ENCODE data around the gene KRT5. TPM values are rescaled to one million over a fixed set of nuclear protein-coding genes. Genes with fewer than 3 reads are reported as not detected.

KRT5 gene
- polyA plus RNA-seq, 1 of the 3 experiments (the other 2 are of a cell fraction), result not detected

GRCh38 chr12:52494518-52494917 lies 25.7 kb downstream of the KRT5 start:
- CTCF ChIA-PET, result interaction anchor here (1.0 to 1.4 kb wide), 3 partner anchors 12 to 338 kb away, joined by 3 to 5 read pairs (median 4); no protein-coding TSS in a partner anchor

GRCh38 chr12:52494100-52494499 lies 26.1 kb downstream of the KRT5 start:
- TF ChIP-seq SIN3A (IDR thresholded peaks at IDR 0.05; ENCODE audit: borderline replicate concordance, low read depth, low read length), result no peak
- TF ChIP-seq POLR2AphosphoS5 (IDR thresholded peaks at IDR 0.05; ENCODE audit: low read depth, low read length), result no peak
- TF ChIP-seq NRF1 (IDR thresholded peaks at IDR 0.05; ENCODE audit: low read depth, low read length), result no peak
- no peak for TF ChIP-seq REST (IDR thresholded peaks at IDR 0.05; ENCODE audit: low read depth, low read length)
- TF ChIP-seq CHD2 (IDR thresholded peaks at IDR 0.05; ENCODE audit: low read length, partially characterized antibody), result no peak
- no peak for TF ChIP-seq MEF2A (IDR thresholded peaks at IDR 0.05; ENCODE audit: borderline replicate concordance, low read depth)
- no peak for TF ChIP-seq EP300 (IDR thresholded peaks at IDR 0.05; ENCODE audit: borderline replicate concordance in 1 of 2, low read depth in 1 of 2, low read length in 1 of 2)
- no peak for TF ChIP-seq TEAD4 (IDR thresholded peaks at IDR 0.05; ENCODE audit: borderline replicate concordance, insufficient read depth)
- TF ChIP-seq ELF1 (IDR thresholded peaks at IDR 0.05), result no peak
- TF ChIP-seq GATA2 (CRISPR knock-in tag; IDR thresholded peaks at IDR 0.05), result no peak
- 29% methylated on average over 1 of the region's 1 CpG for WGBS (ENCODE audit: low lambda C conversion rate)
- Histone ChIP-seq H2AFZ (ENCODE audit: low read depth) (no peak overlapping the region), H3K79me2 (ENCODE audit: insufficient read depth) (no peaks in the 10 kb centered on the region), H3K36me3 (replicated peaks in 1 of 2; ENCODE audit: control insufficient read depth in 1 of 2, insufficient read depth in 2 of 2, low read length in 1 of 2) (no peaks in the 10 kb centered on the region), H3K4me2 (no peak overlapping the region), H3K27ac (ENCODE audit: low read depth in 2 of 2, low read length in 1 of 2) (no peak overlapping the region), H4K20me1 (ENCODE audit: insufficient read depth) (no peaks in the 10 kb centered on the region), H3F3A (replicated peaks; ENCODE audit: insufficient read depth) (no peaks in the 10 kb centered on the region), H3K9me2 (no peaks in the 10 kb centered on the region), H3K4me1 (ENCODE audit: control insufficient read depth in 1 of 2, insufficient read depth in 2 of 2, low read depth in 1 of 2, low read length in 1 of 2) (no peaks in the 10 kb centered on the region; a peak in 1 of 4 replicates), H3K9ac (no peak overlapping the region), H3K4me3 (ENCODE audit: low read depth in 2 of 2, low read length in 1 of 2) (no peak overlapping the region), H3K27me3 (ENCODE audit: insufficient read depth) (peaks cover 52% of the 10 kb centered on the region; the same call in 1 of the 2 replicates), H3K9me3 (no peaks in the 10 kb centered on the region)
- DNase-seq, result no peak
- CTCF ChIA-PET, result interaction anchor here (0.8 to 1.3 kb wide), 2 partner anchors 12 to 20 kb away, joined by 3 to 4 read pairs; no protein-coding TSS in a partner anchor
- POLR2A ChIA-PET, result no interaction called here

More at GRCh38 chr12:52494518-52494917, 25.7 kb downstream of the KRT5 start:
- no peaks in the 10 kb centered on the region for H3K79me2 ChIP-seq (ENCODE audit: insufficient read depth)
- no peak overlapping the region for H2AFZ ChIP-seq (ENCODE audit: low read depth)
- no peaks in the 10 kb centered on the region for H3K36me3 ChIP-seq (replicated peaks in 1 of 2; ENCODE audit: control insufficient read depth in 1 of 2, insufficient read depth in 2 of 2, low read length in 1 of 2)
- H3K4me2 ChIP-seq, result no peak overlapping the region
- H3K27me3 ChIP-seq (ENCODE audit: insufficient read depth), result peaks cover 49% of the 10 kb centered on the region; the same call in 1 of the 2 replicates
- H3F3A ChIP-seq (replicated peaks; ENCODE audit: insufficient read depth), result no peaks in the 10 kb centered on the region
- DNase-seq, result no peak
- no peak overlapping the region for H3K9ac ChIP-seq
- no peaks in the 10 kb centered on the region; a peak in 1 of 4 replicates for H3K4me1 ChIP-seq (ENCODE audit: control insufficient read depth in 1 of 2, insufficient read depth in 2 of 2, low read depth in 1 of 2, low read length in 1 of 2)
- no peaks in the 10 kb centered on the region for H3K9me3 ChIP-seq
- WGBS (ENCODE audit: low lambda C conversion rate), result 29% methylated on average over 4 of the region's 4 CpGs
- H3K9me2 ChIP-seq, result no peaks in the 10 kb centered on the region
- POLR2A ChIA-PET, result no interaction called here
- no peak for TF ChIP-seq TCF12 (IDR thresholded peaks at IDR 0.05)
- no peak for TF ChIP-seq RAD21 (IDR thresholded peaks at IDR 0.05; ENCODE audit: low read length)
- no peak for TF ChIP-seq JUND (IDR thresholded peaks at IDR 0.05)
- no peak for TF ChIP-seq REST (IDR thresholded peaks at IDR 0.05; ENCODE audit: low read depth, low read length)
- no peak for TF ChIP-seq EZH2phosphoT487 (IDR thresholded peaks at IDR 0.05; ENCODE audit: borderline replicate concordance, low read depth)
- TF ChIP-seq RXRA (IDR thresholded peaks at IDR 0.05; ENCODE audit: borderline replicate concordance, low read depth), result no peak
- no peak for TF ChIP-seq YY1 (IDR thresholded peaks at IDR 0.05; ENCODE audit: low read depth)
- no peak for TF ChIP-seq MEF2A (IDR thresholded peaks at IDR 0.05; ENCODE audit: borderline replicate concordance, low read depth)
- no peak for TF ChIP-seq EP300 (IDR thresholded peaks at IDR 0.05; ENCODE audit: borderline replicate concordance in 1 of 2, low read depth in 1 of 2, low read length in 1 of 2)
- no peak for TF ChIP-seq NFIC (IDR thresholded peaks at IDR 0.05; ENCODE audit: borderline replicate concordance)
- H3K4me3 ChIP-seq (ENCODE audit: low read depth in 2 of 2, low read length in 1 of 2), result no peak overlapping the region
- H4K20me1 ChIP-seq (ENCODE audit: insufficient read depth), result no peaks in the 10 kb centered on the region
- no peak overlapping the region for H3K27ac ChIP-seq (ENCODE audit: low read depth in 2 of 2, low read length in 1 of 2)

Measured in SK-N-SH (cell line).